ENCODE measurements around the gene KLHL10.
"Not testable (repeated sequence)": the region's sequence is repeated elsewhere in the genome, so short reads cannot be mapped to it uniquely, and the experiment has no call there.

Gene KLHL10

DNA sequence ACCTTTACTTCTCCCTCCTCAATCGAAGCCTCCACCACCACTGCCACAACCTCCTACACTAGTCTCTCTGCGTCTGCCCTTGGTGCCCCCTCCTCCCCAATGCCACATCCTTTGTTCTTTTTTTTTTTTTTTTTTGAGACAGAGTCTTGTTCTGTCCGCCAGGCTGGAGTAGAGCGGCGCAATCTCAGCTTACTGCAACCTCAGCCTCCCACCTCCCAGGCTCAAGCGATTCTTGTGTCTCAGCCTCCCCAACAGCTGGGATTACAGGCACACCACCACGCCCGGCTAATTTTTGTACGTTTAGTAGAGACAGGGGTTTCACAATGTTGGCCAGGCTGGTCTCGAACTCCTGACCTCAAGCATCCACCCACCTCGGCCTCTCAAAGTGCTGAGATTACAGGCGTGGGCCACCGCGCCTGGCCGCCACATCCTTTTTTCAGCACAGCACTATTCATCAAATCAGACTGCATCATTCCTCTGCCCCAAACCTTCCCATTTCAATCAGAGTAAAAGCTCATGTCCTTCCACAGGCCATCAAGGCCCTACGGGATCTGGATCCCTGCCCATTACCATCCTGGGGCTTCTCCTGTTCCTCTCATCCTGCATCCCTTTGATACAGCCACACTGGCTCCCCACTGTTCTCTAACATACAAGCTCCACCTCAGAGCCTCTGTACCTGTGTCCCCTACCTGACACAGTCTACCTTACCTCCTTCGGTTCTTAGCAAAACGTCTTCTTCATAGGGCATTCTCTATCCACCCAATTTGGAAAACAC, 25.6 kb downstream of the KLHL10 start:
- no peak for DNase-seq

DNA sequence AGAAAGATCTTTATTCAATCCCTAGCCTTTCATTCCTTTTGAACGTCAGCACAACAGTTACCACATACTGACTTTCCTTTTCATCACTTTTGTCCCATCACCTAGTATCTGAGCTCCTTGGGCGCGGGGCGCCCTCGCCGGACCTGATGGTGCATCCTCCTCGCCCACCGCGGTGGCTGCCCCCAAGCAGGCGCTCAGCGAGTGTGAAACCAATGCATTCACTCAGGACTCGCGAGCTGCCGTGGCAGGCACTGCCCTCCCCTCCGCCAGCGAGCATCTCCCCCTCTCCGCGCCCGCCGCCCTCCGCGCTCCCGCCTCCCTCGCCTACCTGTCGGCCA, 26.8 kb downstream of the KLHL10 start:
- DNase-seq = no peak

DNA sequence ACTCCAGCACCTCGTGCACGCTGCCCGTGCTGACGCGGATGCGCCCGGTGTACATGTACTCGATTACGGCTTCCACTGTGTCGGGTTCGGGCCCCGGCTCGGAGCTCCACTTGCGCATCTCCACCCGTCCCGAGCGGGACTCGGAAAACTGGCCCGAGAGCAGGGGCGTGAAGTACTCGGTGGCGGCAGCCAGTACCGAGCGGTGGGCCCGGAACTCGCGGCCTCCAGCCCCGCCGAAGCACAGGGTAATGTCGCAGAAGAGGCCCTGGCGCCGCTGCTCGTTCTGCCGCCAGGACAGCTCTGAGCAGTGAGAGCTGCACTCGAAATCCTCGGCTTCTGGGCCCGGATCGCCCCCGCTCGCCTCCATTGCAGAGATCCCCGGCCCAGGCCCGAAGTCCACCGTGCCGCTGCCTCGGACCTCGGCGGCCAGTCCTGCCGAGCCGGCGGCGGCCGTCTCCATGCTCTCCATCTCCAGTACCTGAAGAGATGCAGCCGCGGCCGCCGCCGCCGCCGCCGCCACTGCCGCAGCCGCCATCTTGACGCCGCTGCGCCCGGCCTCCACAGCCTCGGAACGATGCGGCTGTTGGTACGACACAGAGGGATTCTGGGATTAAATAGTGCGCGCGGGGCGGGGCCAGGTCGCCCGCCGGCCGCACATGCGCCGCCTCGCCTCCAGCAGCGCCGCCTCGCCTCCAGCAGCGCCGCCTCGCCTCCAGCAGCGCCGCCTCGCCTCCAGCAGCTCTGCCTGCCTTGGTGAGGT, 27.4 kb downstream of the KLHL10 start, which contains the start of gene KLHL11:
Gene KLHL11, minus strand, starts transcription at position 588 of the 760 bp plus-strand sequence. Its CDS starts 53 bp downstream, at position 535.
- peak; percentile 88 for DNase-seq

DNA sequence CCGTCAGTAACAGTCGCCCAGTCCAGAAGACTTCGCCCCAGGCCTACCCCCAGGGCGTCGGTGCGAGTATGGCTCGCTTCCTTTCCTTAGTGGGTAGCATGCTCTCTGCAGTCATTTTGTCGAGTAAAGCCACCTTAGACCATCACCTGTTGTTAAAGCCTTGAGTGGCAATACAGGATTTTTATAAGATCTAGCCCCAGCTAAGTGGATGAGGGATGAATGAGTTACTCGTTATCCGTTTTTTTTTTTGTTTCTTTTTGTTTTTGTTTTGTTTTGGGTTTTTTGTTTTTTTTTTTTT, 27.9 kb downstream of the KLHL10 start:
- DNase-seq = no peak

DNA sequence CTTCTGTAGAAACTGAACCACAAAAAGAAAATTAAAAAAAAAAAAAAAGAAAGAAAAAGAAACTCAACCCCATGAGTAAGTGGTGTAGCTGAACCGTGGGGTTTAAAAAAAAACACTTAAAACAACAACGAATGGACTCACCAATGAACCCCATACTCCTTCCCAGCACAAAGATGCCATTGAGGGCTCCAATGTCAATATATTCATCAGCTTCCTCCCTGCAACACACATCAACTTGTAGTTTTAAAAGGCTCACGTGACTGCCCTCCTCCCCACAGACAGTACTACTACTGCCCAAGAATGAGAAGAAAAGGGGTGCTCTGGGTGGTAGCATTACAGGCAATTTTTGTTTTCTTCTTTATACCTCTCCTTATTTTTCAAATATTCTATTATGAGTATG, 30.9 kb downstream of the KLHL10 start:
- DNase-seq = no peak

DNA sequence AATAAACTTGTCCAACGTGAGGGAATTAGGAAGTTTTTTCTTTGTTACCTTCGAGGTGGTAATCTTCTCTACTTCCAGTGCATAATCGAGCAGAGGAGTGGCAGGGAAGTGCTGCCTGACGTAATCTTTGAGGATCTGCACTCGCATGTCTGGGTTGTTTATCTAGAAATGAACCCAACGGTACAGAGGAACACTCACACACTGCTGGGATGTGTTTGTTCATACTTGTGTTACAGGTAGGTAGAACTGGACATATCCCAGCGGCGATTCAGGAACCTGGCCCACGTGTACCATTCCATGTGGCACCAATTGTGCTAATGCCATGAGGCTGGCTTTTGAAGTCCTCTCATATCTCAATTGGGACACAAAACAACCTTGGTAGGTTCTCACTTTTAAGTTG, 31.8 kb downstream of the KLHL10 start:
- no peak for DNase-seq

DNA sequence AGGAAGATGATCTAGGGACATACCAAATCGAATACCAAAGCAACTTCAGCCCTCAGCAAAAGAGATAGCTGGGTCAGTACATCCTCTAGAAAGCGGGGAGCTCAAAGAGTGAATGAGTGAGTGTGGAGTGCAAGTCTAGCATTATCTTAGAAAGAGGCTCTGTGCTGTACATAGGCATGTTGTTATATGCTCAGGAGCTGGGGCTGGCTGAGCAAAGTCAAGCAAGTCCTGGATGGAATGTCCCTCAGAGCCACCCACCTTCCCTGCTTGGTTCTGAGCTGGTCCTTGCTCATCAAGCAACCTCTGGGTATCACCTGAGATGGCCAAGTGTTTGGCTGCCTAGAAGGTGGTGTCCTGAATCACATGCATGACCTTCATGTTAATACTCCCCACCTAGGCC, 32.5 kb downstream of the KLHL10 start:
- DNase-seq = no peak

DNA sequence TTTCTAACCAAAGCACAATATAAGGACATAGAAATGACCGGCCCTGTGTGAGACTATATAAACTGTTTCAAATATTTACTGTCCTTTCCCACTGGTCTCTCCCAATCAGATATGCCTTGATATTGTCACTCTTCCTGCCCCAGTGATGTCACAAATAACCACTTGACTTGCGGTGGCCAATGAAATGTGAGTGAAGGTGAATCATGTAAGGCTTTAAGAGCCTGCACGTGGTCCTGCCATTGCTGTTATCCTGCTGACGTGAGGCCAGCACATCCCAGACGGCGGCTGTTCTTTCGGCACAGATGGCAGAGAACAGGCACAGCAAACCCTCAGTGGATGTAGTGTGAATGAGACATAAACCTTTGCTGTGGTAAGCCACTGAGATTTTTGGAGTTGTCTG, 33.0 kb downstream of the KLHL10 start:
- no peak for DNase-seq

DNA sequence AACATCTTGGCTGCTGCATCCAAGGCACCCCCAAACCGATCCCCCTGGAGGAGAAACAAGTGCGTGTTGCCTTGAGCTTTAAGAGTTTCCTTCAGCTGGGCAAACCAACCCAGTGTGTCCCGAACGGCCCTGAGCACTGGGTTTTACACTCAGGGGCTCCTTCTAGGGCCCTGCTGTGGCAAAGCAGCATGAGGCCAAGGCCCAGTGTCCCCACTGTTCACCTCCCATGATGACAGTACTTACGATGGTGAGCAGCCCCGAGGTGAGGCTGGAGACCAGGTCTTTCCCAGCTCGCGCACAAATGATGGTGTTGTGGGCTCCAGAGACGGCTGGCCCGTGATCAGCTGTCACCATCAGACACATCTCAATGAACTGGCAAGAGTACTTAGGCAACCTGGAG, 34.2 kb downstream of the KLHL10 start:
- no peak for DNase-seq

DNA sequence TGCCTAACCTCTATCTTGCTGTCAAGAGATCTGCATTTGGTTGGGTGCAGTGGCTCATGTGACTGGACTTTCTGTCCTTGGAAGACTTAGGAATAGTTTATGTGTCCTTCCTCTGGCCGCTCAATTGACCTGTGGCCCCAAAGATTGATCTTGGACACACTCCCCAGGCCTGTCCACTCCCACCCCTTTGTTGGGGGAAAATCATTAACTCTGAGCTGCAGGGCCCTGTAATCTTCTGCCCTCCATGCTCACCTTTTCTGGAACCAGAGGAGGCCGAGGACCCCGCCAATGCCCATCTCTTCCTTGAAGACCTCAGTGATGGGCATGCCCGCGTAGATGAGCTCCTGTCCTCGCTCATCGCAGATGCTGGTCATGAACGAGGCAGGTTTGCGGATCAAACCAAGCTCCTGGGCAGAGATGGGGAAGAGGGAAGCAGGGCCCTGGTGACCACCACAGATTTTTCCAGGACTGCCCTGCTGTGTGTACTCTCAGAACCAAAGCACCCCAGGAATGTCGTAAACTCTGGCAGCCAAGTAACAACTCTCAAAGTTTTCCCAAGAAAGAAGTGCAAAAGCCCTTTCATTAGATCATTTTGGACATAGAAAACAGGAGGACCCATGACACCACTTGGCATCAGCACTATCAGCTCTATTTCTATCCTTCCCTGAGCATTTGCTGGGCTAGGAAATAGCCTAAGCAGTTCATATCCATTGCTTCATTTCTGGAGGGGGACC, 36.1 kb downstream of the KLHL10 start:
- DNase-seq = no peak

DNA sequence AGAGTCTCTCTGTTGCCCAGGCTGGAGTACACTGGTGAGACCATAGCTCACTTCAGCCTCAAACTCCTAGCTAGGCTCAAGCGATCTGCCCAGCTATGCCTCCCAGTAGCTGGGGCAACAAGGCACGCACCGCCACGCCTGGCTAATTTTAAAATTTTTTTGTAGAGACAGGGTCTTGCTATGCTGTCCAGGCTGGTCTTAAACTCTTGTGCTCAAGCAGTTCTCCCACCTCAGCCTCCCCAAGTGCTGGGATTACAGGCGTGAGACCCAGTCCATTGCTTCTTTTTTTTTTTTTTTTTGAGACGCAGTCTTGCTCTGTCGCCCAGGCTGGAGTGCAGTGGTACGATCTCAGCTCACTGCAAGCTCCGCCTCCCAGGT, 36.7 kb downstream of the KLHL10 start:
- not testable (repeated sequence) for DNase-seq

DNA sequence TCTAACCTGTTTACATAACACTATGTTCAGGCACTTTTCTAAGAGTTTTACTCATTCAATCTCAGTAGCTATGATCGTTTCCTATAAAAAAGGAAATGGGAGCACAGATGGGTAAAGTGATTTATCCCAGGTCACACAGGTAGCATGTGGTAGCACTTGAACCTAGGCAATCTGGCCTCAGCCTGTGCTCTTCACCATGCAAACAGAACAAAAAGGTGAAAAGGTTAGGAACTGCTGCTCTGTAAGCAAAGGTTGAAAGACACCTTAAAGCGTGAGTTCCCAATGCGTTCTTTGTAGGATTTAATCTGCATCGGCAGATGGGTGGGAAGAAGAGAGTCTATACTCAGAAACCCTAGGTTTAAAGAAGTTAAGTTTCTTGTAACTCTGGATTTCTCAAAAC, 42.5 kb downstream of the KLHL10 start:
- DNase-seq = no peak

DNA sequence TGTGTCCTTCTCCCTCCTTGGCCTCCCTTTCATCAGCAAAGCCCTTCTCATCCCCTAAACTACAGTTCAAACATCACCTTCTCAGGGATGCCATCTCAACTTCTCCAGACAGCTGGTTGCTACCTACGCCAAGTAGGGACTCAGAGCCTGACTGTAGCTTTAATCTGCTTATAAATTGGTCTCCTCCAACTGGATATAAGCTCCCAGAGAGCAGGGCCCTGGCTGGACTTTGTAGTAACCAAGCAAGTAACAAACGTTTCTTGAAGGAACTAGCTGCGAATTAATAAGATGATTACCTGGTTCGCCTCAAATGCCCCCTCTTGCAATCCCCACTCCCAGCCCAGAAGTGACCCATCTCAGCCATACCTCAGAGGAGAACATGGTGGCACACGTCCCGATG, 45.1 kb downstream of the KLHL10 start:
- DNase-seq = no peak

DNA sequence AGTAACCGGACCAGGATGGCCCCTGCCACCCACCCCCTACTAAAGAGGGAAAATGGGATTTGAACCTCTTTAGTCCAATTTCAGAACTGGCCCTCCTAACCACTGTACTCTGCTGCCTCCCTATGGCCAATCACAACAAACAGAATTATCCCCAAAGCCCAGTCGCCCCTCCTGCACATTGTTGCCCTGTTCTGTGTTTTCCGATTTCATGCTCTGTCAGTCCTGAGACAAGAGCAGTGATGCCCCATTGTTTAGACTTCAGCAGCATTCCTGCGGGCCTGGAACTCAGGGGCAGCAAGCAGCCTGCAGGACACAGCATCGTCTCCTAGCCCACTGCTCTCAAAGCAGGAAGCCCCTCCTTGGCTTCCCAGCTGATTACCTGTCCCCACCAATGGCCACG, 48.1 kb downstream of the KLHL10 start:
- no peak for DNase-seq

DNA sequence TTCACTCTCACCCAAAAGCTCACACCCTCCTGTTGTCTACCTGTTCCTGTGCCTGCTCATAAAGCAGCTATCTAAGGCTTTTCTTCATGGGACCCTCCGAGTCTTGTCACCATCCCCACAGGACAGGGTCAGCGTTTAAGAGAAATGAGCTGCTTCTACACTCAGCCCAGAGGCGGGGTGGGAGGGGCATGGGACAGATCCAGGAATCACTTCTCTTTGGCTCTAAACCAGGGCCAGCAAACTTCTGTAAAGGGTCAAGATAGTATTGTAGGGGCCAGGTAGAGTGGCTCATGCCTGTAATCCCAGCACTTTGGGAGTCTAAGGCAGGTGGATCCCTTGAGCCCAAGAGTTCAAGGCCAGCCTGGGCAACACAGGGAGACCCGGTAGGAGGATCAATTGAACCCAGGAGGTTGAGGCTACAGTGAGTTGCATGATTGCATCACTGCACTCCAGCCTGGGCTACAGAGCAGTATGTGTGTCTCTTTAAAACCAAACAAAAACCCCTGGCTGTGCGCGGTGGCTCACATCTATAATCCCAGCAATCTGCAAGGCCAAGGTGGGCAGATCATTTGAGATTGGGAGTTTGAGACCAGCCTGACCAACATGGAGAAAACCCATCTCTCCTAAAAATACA, 50.8 kb downstream of the KLHL10 start:
- DNase-seq = no peak

DNA sequence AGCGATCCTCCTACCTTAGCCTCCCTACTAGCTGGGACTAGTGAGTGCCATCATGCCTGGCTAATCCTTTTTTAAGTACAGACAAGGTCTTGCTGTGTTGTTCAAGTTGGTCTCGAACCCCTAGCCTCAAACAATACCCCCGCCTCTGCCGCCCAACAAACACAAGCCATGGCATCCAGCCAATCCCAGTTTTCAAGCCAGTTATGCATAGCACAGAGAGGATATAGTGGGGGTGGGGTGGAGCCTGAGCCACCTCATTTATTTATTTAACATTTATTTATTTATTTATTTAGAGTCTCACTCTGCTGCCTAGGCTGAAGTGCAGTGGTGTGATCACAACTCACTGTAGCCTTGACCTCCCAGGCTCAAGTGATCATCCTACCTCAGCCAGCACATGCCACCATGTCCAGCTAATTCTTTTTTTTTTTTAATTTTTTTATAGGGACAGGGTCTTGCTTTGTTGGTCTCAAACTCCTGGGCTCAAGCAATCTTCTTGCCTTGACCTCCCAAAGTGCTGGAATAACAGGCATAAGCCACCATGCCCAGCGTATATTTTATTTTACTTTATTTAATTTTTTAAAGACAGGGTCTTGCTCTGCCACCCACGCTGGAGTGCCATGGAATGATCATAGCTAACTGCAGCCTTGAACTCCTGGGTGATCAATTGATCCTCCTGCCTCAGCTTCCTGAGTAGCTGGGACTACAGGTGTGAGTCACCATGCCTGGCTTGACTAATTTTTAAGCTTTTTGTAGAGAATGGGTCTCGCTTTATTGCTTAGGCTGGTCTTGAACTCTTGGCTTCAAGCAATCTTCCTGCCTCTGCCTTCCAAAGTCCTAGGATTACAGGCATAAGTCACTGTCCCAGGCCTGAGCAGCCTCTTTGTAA, 53.8 kb downstream of the KLHL10 start:
- no peak for DNase-seq

DNA sequence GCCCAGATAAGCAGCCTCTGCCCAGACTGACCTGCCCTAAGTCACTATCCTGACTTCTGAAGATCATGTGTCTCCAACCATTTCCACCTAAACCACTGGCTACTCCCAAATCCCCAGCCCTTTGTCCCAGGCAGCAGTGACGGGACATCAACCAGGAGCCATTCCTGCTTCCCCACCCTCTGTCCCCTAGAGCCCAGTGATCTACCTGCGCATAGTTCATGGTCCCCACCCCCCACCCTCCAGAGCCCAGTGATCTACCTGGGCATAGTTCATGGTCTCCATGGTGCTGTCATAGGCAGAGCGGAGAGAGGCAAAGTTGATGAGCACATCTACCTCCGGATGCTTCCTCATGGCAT, 54.4 kb downstream of the KLHL10 start:
- no peak for DNase-seq

DNA sequence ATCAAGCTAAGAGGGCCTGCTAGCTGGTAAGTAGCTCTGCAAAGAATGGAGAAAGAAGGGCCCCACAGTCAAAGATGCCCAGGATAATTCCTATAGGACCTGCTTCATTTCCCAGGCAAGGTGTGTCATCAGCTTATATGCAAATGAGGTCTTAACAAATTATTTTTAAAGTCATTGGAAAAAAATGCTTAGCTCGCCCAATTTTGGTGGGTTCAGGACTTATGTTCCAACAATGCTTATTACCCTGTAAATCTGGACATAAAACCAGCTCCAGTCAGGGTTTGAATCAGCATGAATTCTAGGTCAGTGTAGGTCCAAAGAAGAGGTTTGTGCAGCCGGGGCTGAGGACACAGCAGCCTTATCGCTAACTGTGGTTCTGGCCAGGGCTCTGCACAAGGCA, 55.8 kb downstream of the KLHL10 start:
- DNase-seq = no peak

DNA sequence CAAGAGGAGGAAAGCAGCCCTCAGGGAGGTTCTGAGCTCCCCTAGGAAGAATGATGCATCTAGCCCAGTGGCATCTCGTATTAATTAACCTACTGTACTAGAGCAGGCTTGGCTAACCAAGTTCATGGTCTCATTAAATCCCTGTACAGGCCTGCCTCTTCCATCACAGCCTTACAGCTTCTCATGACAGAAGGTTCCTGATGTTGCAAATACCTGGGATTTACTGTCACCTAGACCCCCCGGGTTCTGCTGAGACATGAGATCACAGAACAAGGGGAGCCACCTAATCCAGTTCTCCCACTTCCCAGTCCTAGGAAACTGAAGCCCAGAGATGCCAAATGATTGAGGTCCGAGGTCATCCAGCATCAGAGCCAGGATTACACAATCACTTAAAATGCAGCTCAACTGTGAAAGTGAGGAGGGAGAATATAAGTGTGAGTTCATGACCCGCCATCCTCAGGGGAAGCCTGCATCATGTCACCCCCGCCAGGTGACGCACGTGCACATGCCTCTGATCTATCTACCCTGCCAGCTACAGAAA, 57.2 kb downstream of the KLHL10 start:
- DNase-seq = no peak

DNA sequence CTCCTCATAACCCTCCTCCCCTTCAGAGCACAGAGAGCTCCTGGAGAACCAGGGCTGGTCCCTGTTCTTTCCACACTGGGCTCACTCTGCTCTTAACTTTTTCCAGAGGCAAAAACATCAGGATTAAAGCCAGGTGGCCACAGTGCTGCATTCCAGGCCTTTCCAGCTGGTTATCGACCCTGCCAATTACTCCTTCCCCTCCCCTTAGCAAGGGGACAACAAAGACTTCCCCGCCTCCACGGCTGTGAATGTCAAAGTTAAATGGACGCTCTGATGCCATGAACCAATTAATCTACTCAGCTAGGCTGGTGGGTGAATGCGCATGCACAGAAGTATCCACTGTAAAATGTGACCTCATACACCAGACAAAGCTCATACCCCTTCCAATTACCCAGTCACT, 58.0 kb downstream of the KLHL10 start:
- DNase-seq = no peak

DNA sequence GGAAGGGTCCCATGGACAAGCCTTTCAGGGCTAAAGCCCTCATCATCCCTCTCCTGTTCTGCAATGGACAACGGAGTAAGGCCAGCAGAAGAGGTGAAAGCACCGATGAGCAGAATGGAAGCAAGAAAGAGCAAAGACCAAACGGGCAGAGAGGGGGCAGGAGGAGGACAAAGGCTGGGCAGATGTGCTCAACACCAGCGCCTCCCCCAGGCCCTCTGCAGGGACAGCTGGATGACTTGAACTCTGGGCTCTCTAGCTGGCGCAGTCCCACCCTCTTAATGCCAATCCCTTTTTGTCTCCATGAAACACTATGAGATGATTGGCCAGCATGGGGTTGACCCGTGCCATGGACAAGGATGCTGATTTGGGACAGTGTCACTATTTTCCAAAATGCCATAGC, 59.1 kb downstream of the KLHL10 start:
- no peak for DNase-seq
